M059J (cell line): ENCODE data around the gene ICAM4. TPM values are rescaled to one million over a fixed set of nuclear protein-coding genes. Genes with fewer than 3 reads are reported as not detected.

Experiments used
- total RNA-seq: library from RNA; depleted of rRNA; stranded (reverse); fragments of >200 nt; shearing (Covaris generic); gene quantifications from 2 replicates; pipeline ENCODE4 v1.2.3, GENCODE V29; 2014; rRNA removed

The ICAM4 gene
- total RNA-seq, 1 experiment from 2014 or later, result not detected

Other genes starting within 250 kb of the ICAM4 start
- 80.9 and 98.9 TPM in 2 replicates for gene SHFL, start 200.6 kb upstream of the ICAM4 start, total RNA-seq
- gene ANGPTL6, start 184.3 kb upstream of the ICAM4 start, total RNA-seq, result 0.25 TPM in 1 of 2 replicates, not detected in the other
- gene PPAN, start 180.6 kb upstream of the ICAM4 start, total RNA-seq, result 20.9 and 25.0 TPM in 2 replicates
- 0.96 and 6.5 TPM in 2 replicates for gene P2RY11, start 175.3 kb upstream of the ICAM4 start, total RNA-seq
- gene EIF3G, start 167.1 kb upstream of the ICAM4 start, total RNA-seq, result 261 and 266 TPM in 2 replicates
- 199 and 263 TPM in 2 replicates for gene DNMT1, start 92.0 kb upstream of the ICAM4 start, total RNA-seq
- 7.1 and 8.3 TPM in 2 replicates for gene S1PR2, start 55.6 kb upstream of the ICAM4 start, total RNA-seq
- gene MRPL4, start 34.7 kb upstream of the ICAM4 start, total RNA-seq, result 53.8 and 96.4 TPM in 2 replicates
- 68.8 and 88.4 TPM in 2 replicates for gene ICAM1, start 15.8 kb upstream of the ICAM4 start, total RNA-seq
- gene ICAM5, start 3.0 kb downstream of the ICAM4 start, total RNA-seq, result 4.4 and 6.1 TPM in 2 replicates
- 0.94 TPM in 1 of 2 replicates, not detected in the other for gene ZGLP1, start 22.9 kb downstream of the ICAM4 start, total RNA-seq
- gene FDX2, start 29.1 kb downstream of the ICAM4 start, total RNA-seq, result 26.7 and 37.9 TPM in 2 replicates
- 14.3 and 33.5 TPM in 2 replicates for gene RAVER1, start 46.6 kb downstream of the ICAM4 start, total RNA-seq
- gene ICAM3, start 52.7 kb downstream of the ICAM4 start, total RNA-seq, result not detected in 2 replicates
- gene TYK2, start 93.6 kb downstream of the ICAM4 start, total RNA-seq, result 88.7 and 89.3 TPM in 2 replicates
- 109 and 233 TPM in 2 replicates for gene CDC37, start 116.6 kb downstream of the ICAM4 start, total RNA-seq
- gene PDE4A, start 133.6 kb downstream of the ICAM4 start, total RNA-seq, result 0.81 and 2.3 TPM in 2 replicates
- gene KEAP1, start 216.4 kb downstream of the ICAM4 start, total RNA-seq, result 39.8 and 75.4 TPM in 2 replicates
- gene S1PR5, start 230.5 kb downstream of the ICAM4 start, total RNA-seq, result 10.3 and 11.9 TPM in 2 replicates